ENCODE data around the gene ARHGAP15.

Gene ARHGAP15

DNA sequence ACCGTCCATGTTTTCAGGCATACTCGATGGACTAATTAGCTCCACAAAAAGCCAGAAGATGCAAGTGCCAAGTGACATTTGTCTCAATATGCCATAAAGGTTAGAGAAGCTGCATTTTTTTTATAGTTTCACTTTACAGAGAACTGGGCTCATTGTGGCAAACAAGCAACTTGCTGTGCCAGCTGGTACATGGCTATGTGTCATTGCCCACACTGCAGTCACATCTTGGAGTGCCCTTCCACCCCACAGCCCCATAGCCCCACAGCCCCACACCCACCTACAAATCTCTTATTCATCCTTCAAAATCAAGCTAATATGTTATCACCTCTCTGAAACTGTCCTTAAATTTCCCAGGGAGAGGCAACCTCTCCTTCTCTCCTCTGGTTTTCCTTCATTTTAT, 451.9 kb downstream of the ARHGAP15 start:
- no peak for DNase-seq (ENCODE audit: low spot score)

DNA sequence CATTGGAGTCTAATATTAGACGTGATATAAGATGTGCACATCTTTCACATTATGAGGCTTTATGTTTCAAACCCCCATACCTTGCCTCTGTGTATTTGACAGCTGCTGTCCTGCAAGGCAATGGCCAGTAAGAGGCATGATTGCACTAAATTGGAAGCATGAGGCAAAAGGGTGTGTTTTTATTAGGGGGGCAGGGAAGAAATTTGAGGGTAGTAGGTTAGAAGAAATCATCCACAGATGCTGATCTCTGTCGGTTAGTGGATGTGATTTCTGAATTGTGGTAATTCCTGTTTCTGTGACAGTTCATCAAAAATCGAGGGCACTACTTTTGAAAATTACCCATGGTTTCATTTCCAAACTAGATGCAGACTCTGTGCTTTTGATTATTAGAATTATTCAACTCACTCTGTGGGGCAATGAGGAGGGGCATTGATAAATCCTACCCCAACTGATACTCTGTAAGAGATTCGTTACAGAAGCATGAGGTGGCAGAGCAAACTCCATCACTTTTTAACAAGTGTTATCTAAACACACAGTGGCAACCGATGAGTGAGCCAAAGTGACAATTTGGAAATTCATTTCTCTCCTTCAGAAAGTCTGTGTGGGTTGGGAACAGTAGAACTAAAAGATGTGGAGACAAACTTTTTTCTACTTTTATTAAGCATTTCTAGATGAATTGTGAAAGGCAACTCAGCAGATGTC, 453.0 kb downstream of the ARHGAP15 start:
- peak; percentile 69 for DNase-seq (ENCODE audit: low spot score)

DNA sequence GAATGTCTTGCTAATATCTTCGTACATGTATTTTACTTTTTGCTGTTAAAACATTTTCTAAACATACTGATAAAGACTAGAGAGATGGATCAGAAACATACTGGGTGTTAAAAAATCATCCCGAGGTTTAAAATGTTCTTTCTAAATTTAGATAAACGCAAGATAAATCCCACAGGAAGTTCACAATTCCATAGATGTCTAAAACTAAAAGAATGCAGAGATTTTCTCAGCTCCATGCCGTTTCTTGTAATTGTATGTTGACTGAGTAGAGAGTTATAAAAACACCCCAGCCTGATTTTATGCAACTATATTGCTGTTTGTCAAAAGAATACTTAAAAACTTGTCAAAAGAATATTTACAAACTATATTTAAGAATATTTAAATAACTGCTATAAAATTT, 455.7 kb downstream of the ARHGAP15 start:
- no peak for DNase-seq (ENCODE audit: low spot score)

DNA sequence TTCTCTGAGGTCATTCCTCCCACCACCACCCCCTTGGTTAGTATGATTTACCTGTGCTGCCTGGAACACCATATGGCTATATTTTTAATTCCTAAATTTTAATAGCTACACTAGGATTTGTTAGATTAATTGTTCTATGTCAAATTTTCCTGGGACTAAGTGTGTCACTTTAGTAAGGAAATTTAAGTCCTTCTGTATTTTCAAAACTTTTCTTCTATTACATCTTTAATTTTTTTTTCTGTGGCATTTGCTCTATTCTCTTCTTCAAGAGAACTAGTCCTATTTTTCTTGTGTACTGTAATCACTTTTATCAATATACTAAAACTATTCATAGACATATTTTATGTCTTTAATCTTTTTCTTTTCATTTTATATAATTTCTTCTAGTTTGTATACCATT, 456.9 kb downstream of the ARHGAP15 start:
- no peak for DNase-seq (ENCODE audit: low spot score)

DNA sequence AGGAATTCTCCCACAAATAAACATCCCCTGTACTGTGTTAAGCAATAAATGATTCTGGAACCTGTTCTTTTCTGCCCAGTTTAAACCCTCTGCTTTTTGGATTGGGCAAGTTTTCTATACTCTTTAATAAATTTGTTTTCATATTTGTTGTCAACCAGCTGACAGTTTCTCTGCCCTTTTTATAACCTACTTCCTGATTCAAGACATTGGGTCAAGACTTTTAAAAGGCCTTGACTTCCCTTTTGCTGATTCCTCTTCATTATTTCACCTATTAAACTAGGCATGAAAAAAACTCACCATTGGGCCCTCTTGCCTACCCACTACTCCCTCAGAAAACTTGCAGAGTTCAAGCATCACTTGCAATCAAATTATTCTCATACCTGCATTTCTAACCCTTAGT, 459.5 kb downstream of the ARHGAP15 start:
- DNase-seq (ENCODE audit: low spot score), result no peak

DNA sequence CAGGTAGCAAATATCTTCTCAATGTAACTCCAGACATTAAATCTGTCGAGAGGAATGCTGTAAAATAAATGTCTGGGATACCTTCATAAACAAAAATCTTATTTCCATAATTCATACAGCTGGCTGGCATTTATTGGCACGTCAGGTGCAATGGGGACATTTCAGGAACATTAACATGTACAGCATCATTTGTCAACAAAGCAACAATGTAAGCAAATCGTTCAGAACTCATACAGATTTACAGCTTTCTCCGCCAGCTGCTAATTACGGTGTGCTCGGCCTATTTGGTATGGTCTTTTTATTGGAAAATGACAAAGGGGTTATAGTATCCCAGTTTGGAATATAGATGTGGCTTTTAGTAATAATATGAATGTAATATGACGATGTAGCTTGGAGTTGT, 464.9 kb downstream of the ARHGAP15 start:
- DNase-seq (ENCODE audit: low spot score), result no peak

DNA sequence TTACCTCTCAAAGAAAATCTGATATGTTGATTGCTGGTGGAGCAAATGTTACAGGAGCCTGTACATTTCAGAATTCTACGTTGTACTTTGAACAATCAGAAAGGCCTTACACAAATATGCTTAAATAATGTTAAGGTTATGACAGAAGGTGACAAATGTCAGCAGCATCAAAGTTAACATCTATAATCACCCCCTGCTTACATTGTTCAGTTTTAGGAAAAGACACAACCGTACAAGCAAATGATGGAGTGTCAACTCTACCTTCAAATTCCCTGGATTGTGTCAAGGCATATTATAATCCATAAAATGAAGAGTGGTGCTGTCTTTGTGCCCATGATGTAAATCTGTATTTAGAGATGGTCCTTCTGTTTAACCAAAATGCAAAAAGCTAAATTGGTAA, 465.5 kb downstream of the ARHGAP15 start:
- no peak for DNase-seq (ENCODE audit: low spot score)

DNA sequence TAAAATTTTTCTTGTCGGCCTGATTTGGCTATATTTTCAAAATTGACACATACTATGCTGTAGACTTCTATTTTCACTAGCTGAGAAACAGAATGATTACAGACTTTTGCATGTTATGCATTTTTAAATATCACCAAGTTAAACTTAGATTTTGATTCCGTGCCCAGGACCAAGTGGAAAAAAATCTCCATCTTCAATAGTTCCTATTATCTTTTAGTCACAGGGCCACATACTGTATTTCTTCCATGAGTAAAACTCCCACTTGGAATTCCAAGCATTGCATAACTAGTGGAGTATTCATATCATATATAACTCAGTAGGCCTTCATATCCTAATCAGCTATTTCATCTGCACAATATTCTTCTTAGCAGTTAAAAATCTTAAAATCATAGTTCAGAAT, 470.9 kb downstream of the ARHGAP15 start:
- no peak for DNase-seq (ENCODE audit: low spot score)

DNA sequence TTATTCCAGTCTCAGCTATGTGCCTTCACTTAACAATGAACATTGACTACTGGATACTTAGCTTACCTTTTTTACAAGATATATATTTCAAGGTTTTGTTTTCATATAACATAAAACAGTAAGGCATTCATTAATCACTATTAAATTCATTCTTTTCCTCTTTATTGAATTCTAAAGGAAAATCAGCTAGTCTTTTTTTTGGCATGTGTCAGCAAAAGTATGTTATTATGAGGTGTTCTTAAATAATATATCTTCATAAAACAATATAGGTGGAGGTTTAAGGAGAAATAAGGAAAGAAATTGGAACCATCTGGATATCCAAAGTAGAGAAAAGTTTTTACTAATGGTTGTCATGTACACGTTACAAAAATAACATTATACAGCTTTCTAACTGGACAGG, 472.6 kb downstream of the ARHGAP15 start:
- no peak for DNase-seq (ENCODE audit: low spot score)

DNA sequence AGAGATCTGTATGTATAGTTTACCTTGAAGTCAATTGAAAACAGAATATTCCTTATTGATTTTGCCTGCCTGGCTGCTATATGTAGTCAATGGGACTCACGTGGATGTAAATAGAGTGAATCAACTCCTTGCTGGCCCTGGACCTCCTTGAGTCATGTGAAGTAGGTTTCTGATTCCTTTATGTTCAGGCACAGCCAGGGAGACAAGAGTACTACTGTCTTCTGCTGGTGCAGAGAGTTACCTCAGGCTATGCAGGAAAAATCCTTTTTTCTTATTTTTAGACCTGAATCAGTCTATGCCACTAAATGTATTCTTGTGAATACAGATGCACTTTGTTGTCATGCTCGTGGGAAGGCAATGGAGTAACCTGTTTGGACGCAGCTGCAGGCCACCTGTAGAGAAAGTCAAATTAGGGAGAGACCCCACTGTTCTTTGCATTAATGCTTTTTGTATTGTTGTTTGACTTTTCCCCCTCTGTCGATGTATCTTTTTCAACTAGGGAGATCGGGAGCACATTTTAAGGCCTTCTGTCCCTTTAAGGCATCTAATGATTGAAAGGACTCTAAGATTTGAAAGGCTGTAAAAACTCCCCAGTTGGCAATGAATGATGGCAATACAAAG, 473.9 kb downstream of the ARHGAP15 start:
- DNase-seq (ENCODE audit: low spot score), result no peak

DNA sequence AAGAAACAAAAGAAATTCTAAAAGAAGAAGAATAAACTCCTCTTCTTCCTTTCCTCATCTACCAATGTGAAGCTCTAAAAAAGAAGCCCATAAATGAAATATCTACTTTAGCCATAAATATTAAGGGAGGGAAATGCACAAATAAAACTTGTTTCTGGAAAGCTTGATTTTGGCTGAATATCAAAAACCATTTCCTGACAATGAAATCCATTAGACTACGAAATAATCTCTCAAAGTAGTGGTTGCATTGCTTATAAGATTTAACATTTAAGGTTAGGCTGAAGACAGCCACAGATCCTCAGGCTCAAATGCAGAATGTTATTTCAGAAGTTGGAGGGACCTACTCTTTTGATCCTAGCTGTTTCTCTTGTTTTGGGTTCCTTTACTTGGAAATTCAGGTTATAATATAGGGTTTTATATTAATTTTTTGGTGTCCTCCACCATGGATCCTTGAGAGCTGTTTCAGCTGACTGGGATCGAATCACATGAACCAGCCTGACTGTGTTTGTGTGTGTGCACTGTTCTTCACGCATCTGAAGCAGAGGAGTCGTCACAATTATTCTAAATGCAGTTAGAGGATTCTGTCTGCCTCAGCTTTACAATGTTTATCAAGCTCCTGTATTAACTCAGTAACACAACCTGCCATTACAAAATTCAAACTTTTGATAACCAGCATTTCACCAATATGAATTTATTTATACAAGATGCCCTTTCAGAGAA, 474.8 kb downstream of the ARHGAP15 start:
- peak; percentile 36 for DNase-seq (ENCODE audit: low spot score)

DNA sequence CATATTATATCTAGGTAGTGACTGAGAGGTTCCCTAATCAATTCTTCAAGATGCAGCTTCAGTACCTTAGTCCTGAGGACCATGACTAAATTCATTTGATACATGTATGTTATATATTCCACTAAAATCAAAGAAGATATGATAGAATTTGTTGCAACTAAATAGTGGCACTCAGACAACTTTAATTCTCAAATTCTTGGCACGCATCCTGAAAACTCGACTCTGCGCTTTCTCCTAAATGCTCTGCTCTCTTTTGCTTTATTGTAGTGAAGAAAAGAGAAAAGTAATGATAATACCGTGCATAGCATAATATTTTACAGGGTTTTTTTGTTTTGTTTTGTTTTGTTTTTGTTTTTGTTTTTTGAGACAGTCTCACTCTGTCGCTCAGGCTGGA, 475.3 kb downstream of the ARHGAP15 start:
- DNase-seq (ENCODE audit: low spot score), result no peak

DNA sequence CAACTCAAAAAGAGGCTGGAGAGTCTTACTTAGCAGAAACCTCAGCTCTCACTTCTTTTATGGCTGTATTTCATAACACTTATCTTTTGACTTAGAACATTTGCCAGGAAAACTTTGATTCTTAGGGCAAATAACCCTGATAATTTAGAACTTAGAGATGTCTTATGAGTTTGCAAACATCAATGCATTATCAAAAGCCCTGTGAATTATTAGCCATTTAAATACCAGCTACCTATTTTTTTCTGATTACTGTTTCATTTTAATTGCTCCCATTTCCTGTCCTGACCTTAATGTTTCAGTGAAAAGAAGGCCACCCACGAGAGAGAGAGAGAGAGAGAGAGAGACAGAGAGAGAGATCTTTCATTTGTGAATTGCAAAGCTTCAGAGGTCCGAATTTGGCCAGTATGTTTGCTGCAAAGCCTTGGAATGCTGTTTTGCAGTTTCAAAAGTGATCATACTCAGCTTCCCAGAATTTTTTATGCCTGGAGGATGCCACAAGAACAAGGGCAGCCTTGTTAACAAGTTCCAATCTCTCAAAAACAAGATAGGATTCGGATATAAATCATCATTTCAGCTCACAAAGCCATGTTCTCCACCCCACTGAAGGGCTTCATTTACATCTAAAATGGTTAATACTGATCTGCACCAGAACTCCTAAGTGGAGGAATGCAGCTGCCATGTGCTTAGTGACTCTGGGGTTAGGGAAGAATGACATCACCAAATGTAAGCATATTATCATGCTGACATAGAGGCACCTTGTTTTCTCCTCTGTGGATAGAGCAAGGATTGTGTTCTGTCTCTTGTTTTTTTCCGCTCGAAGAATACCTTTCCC, 478.2 kb downstream of the ARHGAP15 start:
- DNase-seq (ENCODE audit: low spot score), result peak; percentile 30

DNA sequence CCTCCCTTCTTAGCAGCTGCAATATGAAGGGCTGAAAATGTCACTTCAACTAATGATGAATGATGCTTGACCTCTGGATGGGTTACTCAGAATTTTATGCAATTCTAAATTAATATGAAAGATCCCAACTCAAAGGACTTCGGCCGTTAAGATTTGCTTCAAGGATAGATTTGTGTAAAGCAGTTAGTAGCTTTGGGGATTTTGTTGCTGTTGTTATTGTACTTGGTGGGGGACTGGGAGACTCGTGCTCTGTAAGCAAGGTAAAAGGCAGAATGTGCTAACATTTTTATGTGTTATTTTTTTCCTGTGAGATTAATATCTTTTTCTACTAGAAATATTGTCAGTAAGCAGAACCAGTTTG, 478.8 kb downstream of the ARHGAP15 start:
- no peak for DNase-seq (ENCODE audit: low spot score)

DNA sequence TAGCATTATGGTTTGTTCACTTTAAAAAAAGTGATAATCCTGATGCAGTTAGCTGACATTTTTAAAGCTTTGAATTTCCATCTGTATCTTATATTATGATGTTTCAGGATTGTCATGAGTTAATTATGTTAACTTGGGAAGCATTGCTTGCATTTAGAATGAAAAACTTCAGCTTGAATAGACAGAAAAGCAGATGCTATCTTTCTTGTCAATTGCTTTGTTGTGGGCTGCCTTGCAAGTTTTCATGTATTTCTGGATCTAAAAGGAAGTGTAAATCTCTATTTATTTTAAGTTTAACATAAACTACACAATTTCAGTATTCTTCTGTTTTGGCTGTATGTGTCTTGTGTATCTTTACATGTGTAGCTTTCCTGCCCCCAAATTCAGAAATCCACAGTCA, 479.5 kb downstream of the ARHGAP15 start:
- no peak for DNase-seq (ENCODE audit: low spot score)

DNA sequence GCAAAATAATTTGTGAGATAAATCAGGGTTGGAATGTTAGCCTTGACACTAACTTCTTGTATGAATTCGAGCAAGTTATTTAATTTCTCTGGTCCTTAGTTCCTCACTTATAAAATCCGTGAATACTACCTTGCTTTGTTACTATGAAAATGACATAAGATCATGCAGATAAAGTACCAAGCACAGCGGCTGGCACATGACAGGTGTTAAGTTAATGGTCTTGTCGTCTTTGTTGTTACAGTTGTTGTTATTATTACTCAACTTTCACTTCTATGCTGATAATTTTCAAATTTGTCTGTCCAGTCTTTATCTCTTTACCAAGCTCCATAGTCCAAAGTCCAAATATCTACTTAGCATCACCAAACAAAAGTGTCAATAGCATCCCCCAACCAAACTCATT, 482.1 kb downstream of the ARHGAP15 start:
- no peak for DNase-seq (ENCODE audit: low spot score)

DNA sequence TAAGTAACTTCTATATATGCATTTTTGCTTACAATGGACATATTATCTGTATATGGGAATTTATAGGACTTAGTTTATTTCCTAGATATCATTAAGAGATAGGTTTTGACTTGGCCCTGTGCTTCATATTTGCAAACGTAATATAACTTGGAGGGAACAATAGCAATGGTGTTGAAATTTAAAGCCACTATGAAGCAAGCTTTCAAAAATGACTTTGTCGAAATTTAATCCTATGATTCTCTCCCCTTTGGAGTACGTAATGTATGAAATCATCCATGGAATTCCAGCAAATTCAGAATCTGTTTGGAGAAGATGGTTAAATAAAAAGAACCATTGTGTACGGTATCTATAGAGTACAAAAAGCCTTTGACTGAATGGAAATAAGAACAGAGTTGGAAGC, 486.3 kb downstream of the ARHGAP15 start:
- no peak for DNase-seq (ENCODE audit: low spot score)

DNA sequence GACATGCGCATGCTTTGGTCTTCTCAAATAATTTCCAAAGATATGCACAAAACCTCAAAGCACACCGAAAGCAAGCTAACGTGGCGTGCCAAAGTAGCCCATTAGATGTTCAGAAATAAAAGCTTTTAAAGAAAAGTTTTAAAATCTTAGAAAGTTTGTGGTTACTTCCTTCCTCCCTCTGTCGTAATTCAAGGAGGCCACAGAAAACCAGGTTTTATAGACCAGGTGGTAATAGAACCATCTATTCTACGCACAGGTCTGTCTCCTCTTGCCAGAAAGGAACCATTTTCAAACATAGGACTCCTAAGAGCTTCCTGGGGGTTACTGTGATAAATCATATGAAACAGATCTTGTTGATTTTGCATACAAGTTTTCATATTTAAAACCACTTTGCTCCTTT, 487.2 kb downstream of the ARHGAP15 start:
- no peak for DNase-seq (ENCODE audit: low spot score)

DNA sequence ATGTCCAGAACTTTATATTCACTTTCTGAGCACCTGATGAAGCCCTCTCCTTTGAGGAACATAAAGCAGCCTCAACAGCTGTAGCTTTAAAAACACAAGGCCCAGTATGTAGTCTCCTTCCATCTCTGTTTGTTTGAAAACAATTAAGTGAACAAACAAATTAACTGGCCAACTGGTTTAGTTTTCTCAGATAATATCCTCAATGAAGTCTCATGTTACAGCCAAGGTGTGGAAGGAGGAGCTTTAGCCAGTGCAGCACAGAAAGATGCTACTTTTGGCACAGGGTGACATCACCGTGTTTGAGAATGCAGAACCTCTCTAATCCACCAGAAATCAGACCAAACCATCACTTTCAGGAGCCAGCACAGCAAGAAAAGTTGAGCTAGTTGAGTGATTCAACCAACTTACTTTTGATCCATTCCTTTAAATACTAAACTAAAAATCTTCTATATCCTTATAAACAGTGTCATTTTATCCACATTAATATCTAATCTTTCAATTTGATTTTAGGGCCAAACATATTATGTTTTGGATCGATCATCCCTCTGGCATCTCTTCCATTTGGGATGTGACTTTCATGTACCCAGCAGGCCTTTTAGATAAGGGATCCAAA, 488.7 kb downstream of the ARHGAP15 start:
- DNase-seq (ENCODE audit: low spot score), result no peak

DNA sequence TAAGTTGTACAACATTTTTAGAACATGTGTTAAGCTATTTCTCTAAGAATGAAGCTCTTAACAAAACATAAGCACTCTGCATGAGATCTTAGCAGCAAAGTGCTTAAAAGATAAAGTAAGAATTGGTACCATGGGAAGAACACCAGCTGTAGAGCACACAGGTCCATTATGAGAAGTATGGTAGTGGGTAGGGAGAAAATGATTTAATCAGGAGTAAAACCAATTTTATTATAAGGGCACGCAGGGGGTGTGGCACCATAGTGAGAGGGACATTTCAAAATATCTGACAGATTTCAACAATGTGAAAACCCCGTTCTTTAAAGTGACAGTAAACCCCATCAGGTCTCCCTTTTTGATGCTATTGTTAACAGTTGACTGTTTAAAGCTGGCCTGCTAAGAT, 492.9 kb downstream of the ARHGAP15 start:
- DNase-seq (ENCODE audit: low spot score), result no peak

DNA sequence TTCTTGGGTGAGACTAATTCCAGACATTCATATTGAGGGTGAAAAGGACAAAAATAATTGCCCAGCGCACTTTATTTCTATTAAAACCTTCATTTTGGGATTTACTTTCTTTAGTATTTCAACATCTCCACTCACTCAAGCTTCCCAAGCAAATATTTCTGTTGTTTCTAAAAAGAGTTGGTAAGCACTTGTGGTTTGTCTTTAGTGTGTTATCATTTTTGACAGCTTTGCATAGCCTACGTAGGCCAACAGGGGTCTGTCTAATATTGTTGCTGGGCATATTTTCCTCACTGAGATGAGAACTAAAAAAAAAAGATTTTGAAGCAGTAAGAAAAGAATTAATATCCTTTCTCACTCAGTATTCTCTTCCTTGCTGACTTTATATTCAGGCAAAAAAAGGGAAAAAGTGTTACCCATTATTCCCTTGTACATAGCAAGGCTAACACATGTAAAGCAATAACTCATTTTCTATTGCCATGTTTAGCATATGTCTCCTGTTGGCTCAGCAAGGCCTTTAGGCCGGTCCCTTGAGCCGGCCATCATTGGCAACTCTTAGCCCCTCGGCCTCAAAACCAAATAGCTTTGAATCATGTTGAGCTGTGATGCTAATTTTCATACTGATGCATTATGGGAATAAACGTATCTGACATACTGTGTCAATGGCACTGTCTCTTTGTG, 494.2 kb downstream of the ARHGAP15 start:
- DNase-seq (ENCODE audit: low spot score), result no peak

DNA sequence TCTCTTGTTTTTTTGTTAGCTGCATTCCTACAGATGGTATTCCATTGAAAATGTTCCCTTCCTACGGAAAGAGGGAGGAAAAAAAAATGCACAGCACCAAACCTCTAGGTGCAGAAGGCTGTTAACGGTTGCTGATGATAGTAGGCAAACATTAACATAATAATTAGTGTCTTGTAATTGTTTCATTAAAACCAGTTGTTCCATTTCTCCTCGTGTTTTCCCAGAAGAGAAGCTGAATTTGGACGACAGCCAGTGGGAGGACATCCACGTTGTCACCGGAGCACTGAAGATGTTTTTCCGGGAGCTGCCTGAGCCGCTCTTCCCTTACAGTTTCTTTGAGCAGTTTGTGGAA, 494.7 kb downstream of the ARHGAP15 start:
- no peak for DNase-seq (ENCODE audit: low spot score)

Data from Ammon's horn (tissue), 1 donor.